HepG2 (cell line): ENCODE measurements around the gene ASAP2. TPM values are rescaled to one million over a fixed set of nuclear protein-coding genes. Genes with fewer than 3 reads are reported as not detected.

ENCODE experiments used
- ATAC-seq: fragments of 200-7000 bp; cut with Tn5 transposase; 3 replicates; pipeline ENCODE4 v1.9.1; 2020; ENCODE audit warnings: mild to moderate bottlenecking, moderate library complexity
- BruUV-seq: library from RNA; stranded (reverse); fragments of 400-500 nt; replicated peaks from 2 replicates; lab custom pipeline; 2021; lab: Mats Ljungman, UMichigan
- CTCF ChIA-PET: fragments of 300-600 bp; formaldehyde crosslinking; extraction: SDS; loops from one replicate; lab custom pipeline; 2021; ENCODE audit warnings: low total read pairs, inconsistent platforms, low intra/inter-chr PET ratio; lab: Yijun Ruan, JAX
- POLR2A ChIA-PET: fragments of 350-600 bp; sonication (Branson Sonifier 250); formaldehyde crosslinking; loops from one replicate; lab custom pipeline; 2020; ENCODE audit warnings: antibody characterized with exemption, inconsistent platforms; lab: Yijun Ruan, JAX
- DNase-seq: peaks from one replicate; pipeline ENCODE4 v3.0.0-alpha.2; 2015; ENCODE audit warnings: low spot score
- FAIRE-seq: peaks from 3 replicates; lab custom pipeline; 2011; peaks lifted over from hg19 to GRCh38; lab: Jason Lieb, UNC
- H2AFZ ChIP-seq: one replicate; pipeline ENCODE4 v1.6.1; 2011; ENCODE audit warnings: low read length, inconsistent platforms
- H3K27ac ChIP-seq: fragments of 300-600 bp; 3 replicates; pipeline ENCODE4 v1.8.0; 2011; ENCODE audit warnings: mixed run types, mild to moderate bottlenecking, mixed read lengths, low read length, inconsistent platforms; ENCODE audit not compliant: insufficient read depth; ENCODE audit errors: extremely low read length
- H3K27me3 ChIP-seq, 2 experiments: fragments of 200-600 bp in 1 of 2; 2 replicates in 1 of 2; 3 replicates in 1 of 2; pipeline versions ENCODE4 v1.6.0 to v1.8.0; 2011; ENCODE audit warnings: low read length in 2 of 2, mild to moderate bottlenecking in 2 of 2, moderate library complexity in 2 of 2, inconsistent platforms in 1 of 2; ENCODE audit not compliant: insufficient read depth in 2 of 2, control insufficient read depth in 1 of 2
- H3K36me3 ChIP-seq, 2 experiments: fragments of 200-600 bp in 1 of 2; replicated peaks in 1 of 2; 2 replicates in 1 of 2; 3 replicates in 1 of 2; pipeline versions ENCODE4 v1.5.1 to v1.8.0; 2011; ENCODE audit warnings: low read length in 2 of 2, inconsistent platforms in 1 of 2; ENCODE audit not compliant: insufficient read depth in 2 of 2, control insufficient read depth in 1 of 2
- H3K4me1 ChIP-seq: 2 replicates; pipeline ENCODE4 v1.5.1; 2012; ENCODE audit warnings: low read length, inconsistent platforms; ENCODE audit not compliant: insufficient read depth
- H3K4me2 ChIP-seq: 2 replicates; pipeline ENCODE4 v1.6.0; 2011; ENCODE audit warnings: low read depth, low read length, inconsistent platforms
- H3K4me3 ChIP-seq, 3 experiments: fragments of 200-600 bp in 1 of 3; sonication (generic), shearing (Covaris generic) in 1 of 3; replicated peaks in 1 of 3; 2 replicates each; pipeline ENCODE4 v1.5.1; 2011 to 2016; ENCODE audit warnings: low read length in 3 of 3, inconsistent platforms in 2 of 3, low read depth in 2 of 3, mild to moderate bottlenecking in 2 of 3, control low read depth in 1 of 3, mixed read lengths in 1 of 3; ENCODE audit not compliant: insufficient read depth in 1 of 3
- H3K79me2 ChIP-seq: one replicate; pipeline ENCODE4 v1.6.1; 2011; ENCODE audit warnings: low read length, inconsistent platforms; ENCODE audit not compliant: insufficient read depth
- H3K9ac ChIP-seq: 2 replicates; pipeline ENCODE4 v1.6.0; 2011; ENCODE audit warnings: mild to moderate bottlenecking, low read depth, low read length, inconsistent platforms; ENCODE audit not compliant: insufficient read depth
- H3K9me3 ChIP-seq: 2 replicates; pipeline ENCODE4 v1.5.1; 2012; ENCODE audit warnings: mild to moderate bottlenecking, low read length
- H4K20me1 ChIP-seq: 2 replicates; pipeline ENCODE4 v1.6.0; 2011; ENCODE audit warnings: inconsistent platforms, mild to moderate bottlenecking, low read length, moderate library complexity; ENCODE audit not compliant: insufficient read depth
- CHCHD3 ChIP-seq: sonication (generic); formaldehyde crosslinking; IDR thresholded peaks from 2 replicates; pipeline ENCODE4 v1.8.0; 2022; ENCODE audit warnings: mild to moderate bottlenecking, missing genetic modification reagents, moderate library complexity
- IKZF1 ChIP-seq: fragments of 450-650 bp; IDR thresholded peaks from 2 replicates; pipeline ENCODE4 v1.7.1; 2016
- PRDM4 ChIP-seq: sonication (generic); formaldehyde crosslinking; IDR thresholded peaks from 2 replicates; pipeline ENCODE4 v1.9.0; 2021; ENCODE audit warnings: missing genetic modification reagents, borderline replicate concordance
- PTBP1 ChIP-seq: fragments of 200-400 bp; formaldehyde crosslinking; IDR thresholded peaks from 2 replicates; pipeline ENCODE4 v1.6.1; 2018; ENCODE audit warnings: low read length, low read depth; ENCODE audit not compliant: poor library complexity, severe bottlenecking
- SP1 ChIP-seq, 2 experiments: fragments of 450-650 bp in 1 of 2; sonication (generic) in 1 of 2; formaldehyde crosslinking in 1 of 2; IDR thresholded peaks; 2 replicates each; pipeline versions ENCODE4 v1.4.0 to v1.6.1; 2016 to 2020; ENCODE audit warnings: missing genetic modification reagents in 1 of 2
- SRF ChIP-seq: IDR thresholded peaks from 2 replicates; pipeline ENCODE4 v1.6.1; 2011; ENCODE audit warnings: mild to moderate bottlenecking, low read depth, low read length, moderate library complexity
- ZBED4 ChIP-seq: sonication (generic); formaldehyde crosslinking; IDR thresholded peaks from 2 replicates; pipeline ENCODE4 v1.4.0; 2020; ENCODE audit warnings: missing genetic modification reagents, borderline replicate concordance
- ZFP36L2 ChIP-seq: sonication (generic); formaldehyde crosslinking; IDR thresholded peaks from 2 replicates; pipeline ENCODE4 v1.4.0; 2020; ENCODE audit warnings: missing genetic modification reagents
- ZNF296 ChIP-seq: sonication (generic); formaldehyde crosslinking; conservative IDR thresholded peaks from 2 replicates; pipeline ENCODE4 v1.5.0; 2020; ENCODE audit warnings: mild to moderate bottlenecking, missing genetic modification reagents
- ZNF354B ChIP-seq: sonication (generic); formaldehyde crosslinking; IDR thresholded peaks from 2 replicates; pipeline ENCODE4 v1.8.0; 2022; ENCODE audit warnings: mild to moderate bottlenecking, missing genetic modification reagents
- ZNF567 ChIP-seq: sonication (generic); formaldehyde crosslinking; IDR thresholded peaks from 2 replicates; pipeline ENCODE4 v1.8.1; 2023; ENCODE audit warnings: mild to moderate bottlenecking, missing genetic modification reagents, borderline replicate concordance
- ZNF569 ChIP-seq: sonication (generic); formaldehyde crosslinking; IDR thresholded peaks from 2 replicates; pipeline ENCODE4 v1.5.0; 2020; ENCODE audit warnings: mild to moderate bottlenecking, missing genetic modification reagents, moderate library complexity, borderline replicate concordance
- ZNF572 ChIP-seq: sonication (generic); formaldehyde crosslinking; IDR thresholded peaks from 2 replicates; pipeline ENCODE4 v1.5.1; 2020; ENCODE audit warnings: mild to moderate bottlenecking, missing genetic modification reagents
- in situ Hi-C: cut with HindIII; loops from 2 replicates; pipeline ENCODE4 v1.10.0; 2017; ENCODE audit warnings: low pct_unique_long_range_greater_than_20kb; ENCODE audit not compliant: extremely low pct_ligation_motif_present
- intact Hi-C: fragments of 100-400 bp; cut with micrococcal nuclease; formaldehyde crosslinking; loops from one replicate; pipeline ENCODE4 v1.10.0; 2022; ENCODE audit not compliant: unreplicated experiment
- polyA plus RNA-seq, 8 experiments: library from polyadenylated mRNA; depleted of rRNA in 3 of 8; stranded (reverse) in 7 of 8; unstranded in 1 of 8; fragments of >200 nt; fragmentation: Illumina TruSeq in 4 of 8; extraction: Trizol in 4 of 8; gene quantifications; 2 replicates each; pipeline versions ENCODE4 v1.2.1 to v1.2.3, GENCODE V29; 2011 to 2016; ENCODE audit warnings: low read depth in 4 of 8, missing spikeins in 1 of 8, mixed read lengths in 1 of 8; ENCODE audit not compliant: insufficient read depth in 1 of 8
- total RNA-seq, 5 experiments: library from RNA; depleted of rRNA; stranded (reverse); fragments of >200 nt; fragmentation: Illumina TruSeq; extraction: Trizol; gene quantifications; 2 replicates each; pipeline ENCODE4 v1.2.3, GENCODE V29; 2016; ENCODE audit warnings: low read depth in 1 of 5

ASAP2 gene
- total and polyA plus RNA-seq, 2 of the 13 experiments (the other 11 are each of a cell fraction or from before 2014, with no cell fraction given) = 7.3 to 22.3 TPM

DNA sequence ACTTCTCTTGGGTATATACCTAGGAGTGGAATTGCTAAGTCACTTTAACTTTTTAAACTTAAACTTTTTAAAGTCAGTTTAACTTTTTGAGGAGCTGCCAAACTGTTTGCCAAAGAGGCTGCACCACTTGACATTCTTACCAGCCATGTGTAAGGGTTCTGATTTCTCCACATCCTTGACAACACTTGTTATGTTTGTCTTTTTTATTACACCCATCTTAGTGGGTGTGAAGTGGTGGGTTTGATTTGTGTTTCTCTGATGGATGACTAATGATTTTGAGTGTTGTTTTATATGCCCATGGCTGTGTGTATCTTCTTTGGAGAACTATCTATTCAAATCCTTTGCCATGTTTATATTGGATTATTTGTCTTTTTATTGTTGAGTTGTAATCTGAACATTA lies 13.6 kb downstream of the ASAP2 start:
- Histone ChIP-seq H3K79me2 (peaks cover 69% of the 10 kb centered on the region), H3K9me3 (no peaks in the 10 kb centered on the region), H3K4me3 (no peak overlapping the region), H4K20me1 (no peaks in the 10 kb centered on the region), H2AFZ (no peak overlapping the region), H3K4me1 (peaks cover 29% of the 10 kb centered on the region), H3K27ac (no peak overlapping the region), H3K27me3 (no peaks in the 10 kb centered on the region), H3K9ac (no peak overlapping the region), H3K36me3 (peaks cover 0 to 6% of the 10 kb centered on the region in 2 experiments; a peak in 3 of 5 replicates), H3K4me2 (no peak overlapping the region)
- in situ Hi-C loops (no loop called here), intact Hi-C loops (no loop called here)
- BruUV-seq = no TSS peak
- no peak for FAIRE-seq
- ATAC-seq = no peak
- ChIA-PET CTCF (no interaction called here), POLR2A (interaction anchor here (2.0 kb wide), 1 partner anchor 14 kb away, joined by 7 read pairs; no protein-coding TSS in a partner anchor)
- DNase-seq = no peak
- TF ChIP-seq ZNF567 (CRISPR knock-in tag) = no peak
- no peak for TF ChIP-seq CHCHD3 (CRISPR knock-in tag)
- no peak for TF ChIP-seq PTBP1
- no peak for TF ChIP-seq PRDM4 (CRISPR knock-in tag)
- TF ChIP-seq ZFP36L2 (CRISPR knock-in tag) = no peak
- TF ChIP-seq ZNF569 (CRISPR knock-in tag) = no peak
- no peak for TF ChIP-seq ZNF572 (CRISPR knock-in tag)
- TF ChIP-seq ZNF354B (CRISPR knock-in tag) = no peak
- TF ChIP-seq SP1 (IDR thresholded peaks at IDR 0.05) = no peak
- TF ChIP-seq SP1 (CRISPR knock-in tag; IDR thresholded peaks at IDR 0.05) = no peak
- no peak for TF ChIP-seq ZBED4 (CRISPR knock-in tag)
- TF ChIP-seq IKZF1 = no peak
- no peak for TF ChIP-seq ZNF296 (CRISPR knock-in tag)
- TF ChIP-seq SRF = no peak
